ENCODE results near the gene C6orf15. TPM values are rescaled to one million over a fixed set of nuclear protein-coding genes. Genes with fewer than 3 reads are reported as not detected.

Gene C6orf15
- total and polyA plus RNA-seq, 2 donors (not counting 3 experiments of a cell fraction or from before 2014, with no cell fraction given) = not detected

DNA sequence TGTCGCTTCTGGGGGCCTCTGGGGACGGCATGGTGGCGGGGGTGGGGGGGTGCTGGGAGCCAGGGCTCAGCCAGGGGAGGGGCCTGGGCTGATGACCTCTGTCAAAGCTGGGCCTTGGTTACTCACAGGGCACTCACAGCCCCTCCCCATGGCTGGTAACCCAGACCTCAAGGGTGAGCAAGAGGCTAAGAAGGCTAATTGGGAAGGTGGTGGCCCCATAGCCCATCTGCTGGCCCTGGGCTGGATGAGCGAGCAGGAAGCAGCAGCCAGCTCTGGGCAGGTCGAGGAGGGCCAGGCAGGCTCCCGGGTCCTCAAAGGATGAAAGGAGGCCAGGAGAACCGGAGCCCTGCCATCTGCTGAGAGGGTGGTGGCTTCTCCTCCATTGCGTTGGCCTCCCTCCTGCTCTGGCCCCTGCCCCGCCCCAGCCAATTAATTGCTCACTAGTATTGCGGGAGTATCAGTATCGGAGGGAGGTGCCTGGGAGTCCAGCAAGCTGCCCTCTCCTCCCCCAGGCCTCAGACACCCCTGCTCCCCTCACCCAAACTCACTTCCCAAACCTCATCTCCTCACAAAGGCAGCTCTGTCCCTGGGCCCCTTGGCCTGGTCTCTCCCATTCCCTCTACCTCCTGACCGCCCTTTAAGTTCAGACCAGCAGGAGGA lies 8.9 kb upstream of the C6orf15 start:
- Histone ChIP-seq H3K9me3 (replicated peaks; ENCODE audit: control insufficient read depth, insufficient read depth, low read length) (no peaks in the 10 kb centered on the region), H3K9ac (replicated peaks; ENCODE audit: extremely low read depth, insufficient read depth, low read length) (no peak overlapping the region), H3K27ac (ENCODE audit: insufficient read depth, low read depth, low read length) (no peak overlapping the region), H3K4me2 (ENCODE audit: insufficient read depth, low read length) (no peak overlapping the region), H3K79me2 (ENCODE audit: control insufficient read depth, insufficient read depth, low read length) (no peaks in the 10 kb centered on the region), H3K27me3 (ENCODE audit: control insufficient read depth in 2 of 2, insufficient read depth in 2 of 2, low read length in 2 of 2) (no peaks in the 10 kb centered on the region), H3K4me3 (replicated peaks in 1 of 3; ENCODE audit: insufficient read depth in 1 of 3, low read depth in 1 of 3, low read length in 3 of 3) (no peak overlapping the region), H4K20me1 (replicated peaks; ENCODE audit: control insufficient read depth, extremely low read depth, insufficient read depth, low read length) (no peaks in the 10 kb centered on the region), H3K9me1 (replicated peaks; ENCODE audit: control insufficient read depth, extremely low read depth, insufficient read depth, low read length) (no peaks in the 10 kb centered on the region), H2AFZ (ENCODE audit: low read depth, low read length) (no peak overlapping the region), H3K36me3 (ENCODE audit: control insufficient read depth in 2 of 2, extremely low read depth in 1 of 2, insufficient read depth in 2 of 2, low read length in 2 of 2) (no peaks in the 10 kb centered on the region), H3K4me1 (ENCODE audit: control insufficient read depth, extremely low read depth, insufficient read depth, low read length) (peaks cover 36% of the 10 kb centered on the region)
- DNase-seq (ENCODE audit: low read depth, low spot score) = no peak
- TF ChIP-seq POLR2A (IDR thresholded peaks at IDR 0.05; ENCODE audit: low read depth, low read length) (no peak), MYC (IDR thresholded peaks at IDR 0.05; ENCODE audit: low read depth, low read length) (no peak), FOS (IDR thresholded peaks at IDR 0.05; ENCODE audit: borderline replicate concordance, insufficient read depth, low read length) (no peak), EZH2 (IDR thresholded peaks at IDR 0.05; ENCODE audit: borderline replicate concordance, low read depth, low read length, severe bottlenecking) (no peak), POLR2AphosphoS5 (IDR thresholded peaks at IDR 0.05; ENCODE audit: insufficient read depth, low read depth, low read length) (no peak), JUN (IDR thresholded peaks at IDR 0.05; ENCODE audit: borderline replicate concordance, insufficient read depth, insufficient read length, low read depth) (no peak), GATA2 (IDR thresholded peaks at IDR 0.05; ENCODE audit: insufficient read depth, insufficient read length, low read depth, low read length) (no peak)
- TF ChIP-seq, protein P1, sequence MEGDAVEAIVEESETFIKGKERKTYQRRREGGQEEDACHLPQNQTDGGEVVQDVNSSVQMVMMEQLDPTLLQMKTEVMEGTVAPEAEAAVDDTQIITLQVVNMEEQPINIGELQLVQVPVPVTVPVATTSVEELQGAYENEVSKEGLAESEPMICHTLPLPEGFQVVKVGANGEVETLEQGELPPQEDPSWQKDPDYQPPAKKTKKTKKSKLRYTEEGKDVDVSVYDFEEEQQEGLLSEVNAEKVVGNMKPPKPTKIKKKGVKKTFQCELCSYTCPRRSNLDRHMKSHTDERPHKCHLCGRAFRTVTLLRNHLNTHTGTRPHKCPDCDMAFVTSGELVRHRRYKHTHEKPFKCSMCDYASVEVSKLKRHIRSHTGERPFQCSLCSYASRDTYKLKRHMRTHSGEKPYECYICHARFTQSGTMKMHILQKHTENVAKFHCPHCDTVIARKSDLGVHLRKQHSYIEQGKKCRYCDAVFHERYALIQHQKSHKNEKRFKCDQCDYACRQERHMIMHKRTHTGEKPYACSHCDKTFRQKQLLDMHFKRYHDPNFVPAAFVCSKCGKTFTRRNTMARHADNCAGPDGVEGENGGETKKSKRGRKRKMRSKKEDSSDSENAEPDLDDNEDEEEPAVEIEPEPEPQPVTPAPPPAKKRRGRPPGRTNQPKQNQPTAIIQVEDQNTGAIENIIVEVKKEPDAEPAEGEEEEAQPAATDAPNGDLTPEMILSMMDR (IDR thresholded peaks at IDR 0.05; ENCODE audit: extremely low read depth in 1 of 2, insufficient read depth in 1 of 2, low read depth in 1 of 2, low read length in 2 of 2) = no peak
- TF ChIP-seq, protein P2, sequence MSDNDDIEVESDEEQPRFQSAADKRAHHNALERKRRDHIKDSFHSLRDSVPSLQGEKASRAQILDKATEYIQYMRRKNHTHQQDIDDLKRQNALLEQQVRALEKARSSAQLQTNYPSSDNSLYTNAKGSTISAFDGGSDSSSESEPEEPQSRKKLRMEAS (IDR thresholded peaks at IDR 0.05; ENCODE audit: insufficient read depth, insufficient read length) = no peak
- dilution Hi-C loops (cut with MboI; ENCODE audit: extremely low pct_ligation_motif_present, low sequenced_read_pairs) = no loop called here
- intact Hi-C loops (cut with micrococcal nuclease) = no loop called here
- CTCF ChIA-PET = interaction anchor here (0.9 to 1.0 kb wide), 2 partner anchors 34 to 51 kb away, joined by 3 read pairs; no protein-coding TSS in a partner anchor
- BruUV-seq (replicated peaks) = no TSS peak
- POLR2A ChIA-PET = no interaction called here
- FAIRE-seq = no peak

Data from endothelial cell of umbilical vein (primary cell).